GM23338 (cell line): ENCODE results near the gene SLC9A3.

Experiments used
- EZH2phosphoT487 ChIP-seq: fragments of 200-600 bp; sonication (generic); IDR thresholded peaks from one replicate; pipeline ENCODE4 v1.8.1; 2018; ENCODE audit warnings: antibody characterized with exemption; ENCODE audit not compliant: unreplicated experiment
- JUNB ChIP-seq: IDR thresholded peaks from one replicate; pipeline ENCODE4 v1.6.1; 2016; ENCODE audit warnings: antibody characterized with exemption; ENCODE audit not compliant: unreplicated experiment
- POLR2AphosphoS5 ChIP-seq: IDR thresholded peaks from 2 replicates; pipeline ENCODE4 v1.6.1; 2016; ENCODE audit warnings: antibody characterized with exemption, low read depth
- TF ChIP-seq, protein P1 (sequence below), 2 experiments: fragments of 200-600 bp in 1 of 2; sonication (generic) in 1 of 2; conservative IDR thresholded peaks; 2 replicates each; pipeline versions ENCODE4 v1.5.1 to v1.6.1; 2016 to 2017; ENCODE audit warnings: antibody characterized with exemption in 2 of 2, low read depth in 2 of 2, mild to moderate bottlenecking in 2 of 2, moderate library complexity in 1 of 2
- TF ChIP-seq, protein P2 (sequence below): fragments of 250-450 bp; sonication (Bioruptor Pico); IDR thresholded peaks from 2 replicates; pipeline ENCODE4 v1.5.0; 2020; ENCODE audit warnings: mild to moderate bottlenecking, moderate library complexity

DNA sequence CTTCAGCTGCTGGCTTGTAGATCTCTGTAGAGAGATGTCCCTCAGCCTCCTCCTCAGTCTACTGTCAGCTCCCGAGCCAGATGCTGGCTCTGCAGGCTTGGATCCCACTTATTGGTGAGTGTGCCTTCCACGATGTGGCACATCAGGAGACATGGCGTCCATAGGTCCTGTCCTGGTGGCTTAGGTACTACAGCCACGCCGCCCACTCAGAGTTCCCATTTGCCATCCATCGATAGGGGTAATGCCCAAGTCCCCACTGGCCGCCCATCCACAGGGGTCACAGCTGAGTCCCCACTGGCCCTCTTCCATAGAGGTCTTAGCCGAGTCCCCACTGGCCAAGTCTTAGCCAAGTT, 64.0 kb downstream of the SLC9A3 start:
- TF ChIP-seq, protein P1, sequence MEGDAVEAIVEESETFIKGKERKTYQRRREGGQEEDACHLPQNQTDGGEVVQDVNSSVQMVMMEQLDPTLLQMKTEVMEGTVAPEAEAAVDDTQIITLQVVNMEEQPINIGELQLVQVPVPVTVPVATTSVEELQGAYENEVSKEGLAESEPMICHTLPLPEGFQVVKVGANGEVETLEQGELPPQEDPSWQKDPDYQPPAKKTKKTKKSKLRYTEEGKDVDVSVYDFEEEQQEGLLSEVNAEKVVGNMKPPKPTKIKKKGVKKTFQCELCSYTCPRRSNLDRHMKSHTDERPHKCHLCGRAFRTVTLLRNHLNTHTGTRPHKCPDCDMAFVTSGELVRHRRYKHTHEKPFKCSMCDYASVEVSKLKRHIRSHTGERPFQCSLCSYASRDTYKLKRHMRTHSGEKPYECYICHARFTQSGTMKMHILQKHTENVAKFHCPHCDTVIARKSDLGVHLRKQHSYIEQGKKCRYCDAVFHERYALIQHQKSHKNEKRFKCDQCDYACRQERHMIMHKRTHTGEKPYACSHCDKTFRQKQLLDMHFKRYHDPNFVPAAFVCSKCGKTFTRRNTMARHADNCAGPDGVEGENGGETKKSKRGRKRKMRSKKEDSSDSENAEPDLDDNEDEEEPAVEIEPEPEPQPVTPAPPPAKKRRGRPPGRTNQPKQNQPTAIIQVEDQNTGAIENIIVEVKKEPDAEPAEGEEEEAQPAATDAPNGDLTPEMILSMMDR (conservative IDR thresholded peaks at IDR 0.05; ENCODE audit: low read depth in 2 of 2), result no peak
- TF ChIP-seq JUNB (no peak), EZH2phosphoT487 (no peak), POLR2AphosphoS5 (no peak)
- TF ChIP-seq, protein P2, sequence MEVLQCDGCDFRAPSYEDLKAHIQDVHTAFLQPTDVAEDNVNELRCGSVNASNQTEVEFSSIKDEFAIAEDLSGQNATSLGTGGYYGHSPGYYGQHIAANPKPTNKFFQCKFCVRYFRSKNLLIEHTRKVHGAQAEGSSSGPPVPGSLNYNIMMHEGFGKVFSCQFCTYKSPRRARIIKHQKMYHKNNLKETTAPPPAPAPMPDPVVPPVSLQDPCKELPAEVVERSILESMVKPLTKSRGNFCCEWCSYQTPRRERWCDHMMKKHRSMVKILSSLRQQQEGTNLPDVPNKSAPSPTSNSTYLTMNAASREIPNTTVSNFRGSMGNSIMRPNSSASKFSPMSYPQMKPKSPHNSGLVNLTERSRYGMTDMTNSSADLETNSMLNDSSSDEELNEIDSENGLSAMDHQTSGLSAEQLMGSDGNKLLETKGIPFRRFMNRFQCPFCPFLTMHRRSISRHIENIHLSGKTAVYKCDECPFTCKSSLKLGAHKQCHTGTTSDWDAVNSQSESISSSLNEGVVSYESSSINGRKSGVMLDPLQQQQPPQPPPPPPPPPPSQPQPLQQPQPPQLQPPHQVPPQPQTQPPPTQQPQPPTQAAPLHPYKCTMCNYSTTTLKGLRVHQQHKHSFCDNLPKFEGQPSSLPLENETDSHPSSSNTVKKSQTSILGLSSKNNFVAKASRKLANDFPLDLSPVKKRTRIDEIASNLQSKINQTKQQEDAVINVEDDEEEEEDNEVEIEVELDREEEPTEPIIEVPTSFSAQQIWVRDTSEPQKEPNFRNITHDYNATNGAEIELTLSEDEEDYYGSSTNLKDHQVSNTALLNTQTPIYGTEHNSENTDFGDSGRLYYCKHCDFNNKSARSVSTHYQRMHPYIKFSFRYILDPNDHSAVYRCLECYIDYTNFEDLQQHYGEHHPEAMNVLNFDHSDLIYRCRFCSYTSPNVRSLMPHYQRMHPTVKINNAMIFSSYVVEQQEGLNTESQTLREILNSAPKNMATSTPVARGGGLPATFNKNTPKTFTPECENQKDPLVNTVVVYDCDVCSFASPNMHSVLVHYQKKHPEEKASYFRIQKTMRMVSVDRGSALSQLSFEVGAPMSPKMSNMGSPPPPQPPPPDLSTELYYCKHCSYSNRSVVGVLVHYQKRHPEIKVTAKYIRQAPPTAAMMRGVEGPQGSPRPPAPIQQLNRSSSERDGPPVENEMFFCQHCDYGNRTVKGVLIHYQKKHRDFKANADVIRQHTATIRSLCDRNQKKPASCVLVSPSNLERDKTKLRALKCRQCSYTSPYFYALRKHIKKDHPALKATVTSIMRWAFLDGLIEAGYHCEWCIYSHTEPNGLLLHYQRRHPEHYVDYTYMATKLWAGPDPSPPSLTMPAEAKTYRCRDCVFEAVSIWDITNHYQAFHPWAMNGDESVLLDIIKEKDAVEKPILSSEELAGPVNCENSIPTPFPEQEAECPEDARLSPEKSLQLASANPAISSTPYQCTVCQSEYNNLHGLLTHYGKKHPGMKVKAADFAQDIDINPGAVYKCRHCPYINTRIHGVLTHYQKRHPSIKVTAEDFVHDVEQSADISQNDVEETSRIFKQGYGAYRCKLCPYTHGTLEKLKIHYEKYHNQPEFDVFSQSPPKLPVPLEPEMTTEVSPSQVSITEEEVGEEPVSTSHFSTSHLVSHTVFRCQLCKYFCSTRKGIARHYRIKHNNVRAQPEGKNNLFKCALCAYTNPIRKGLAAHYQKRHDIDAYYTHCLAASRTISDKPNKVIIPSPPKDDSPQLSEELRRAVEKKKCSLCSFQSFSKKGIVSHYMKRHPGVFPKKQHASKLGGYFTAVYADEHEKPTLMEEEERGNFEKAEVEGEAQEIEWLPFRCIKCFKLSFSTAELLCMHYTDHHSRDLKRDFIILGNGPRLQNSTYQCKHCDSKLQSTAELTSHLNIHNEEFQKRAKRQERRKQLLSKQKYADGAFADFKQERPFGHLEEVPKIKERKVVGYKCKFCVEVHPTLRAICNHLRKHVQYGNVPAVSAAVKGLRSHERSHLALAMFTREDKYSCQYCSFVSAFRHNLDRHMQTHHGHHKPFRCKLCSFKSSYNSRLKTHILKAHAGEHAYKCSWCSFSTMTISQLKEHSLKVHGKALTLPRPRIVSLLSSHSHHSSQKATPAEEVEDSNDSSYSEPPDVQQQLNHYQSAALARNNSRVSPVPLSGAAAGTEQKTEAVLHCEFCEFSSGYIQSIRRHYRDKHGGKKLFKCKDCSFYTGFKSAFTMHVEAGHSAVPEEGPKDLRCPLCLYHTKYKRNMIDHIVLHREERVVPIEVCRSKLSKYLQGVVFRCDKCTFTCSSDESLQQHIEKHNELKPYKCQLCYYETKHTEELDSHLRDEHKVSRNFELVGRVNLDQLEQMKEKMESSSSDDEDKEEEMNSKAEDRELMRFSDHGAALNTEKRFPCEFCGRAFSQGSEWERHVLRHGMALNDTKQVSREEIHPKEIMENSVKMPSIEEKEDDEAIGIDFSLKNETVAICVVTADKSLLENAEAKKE (CRISPR knock-in tag), result no peak
